Transverse colon (tissue), 4 donors: ENCODE measurements around the gene DENND1A. TPM values are rescaled to one million over a fixed set of nuclear protein-coding genes. Genes with fewer than 3 reads are reported as not detected.

Experiments
- DNase-seq: peaks from one replicate; pipeline ENCODE4 v3.0.0-alpha.2; 2019
- H3K27ac ChIP-seq, 4 donors: fragments of 200-600 bp; sonication (generic); 2 replicates each; pipeline ENCODE4 v1.5.1; 2016 to 2018; ENCODE audit warnings: inconsistent platforms in 4 of 4
- H3K27me3 ChIP-seq: fragments of 200-600 bp; sonication (generic); 2 replicates; pipeline ENCODE4 v1.5.1; 2017; ENCODE audit warnings: inconsistent platforms
- H3K36me3 ChIP-seq, 4 donors: fragments of 200-600 bp; sonication (generic); 2 replicates each; pipeline ENCODE4 v1.5.1; 2017 to 2019; ENCODE audit warnings: inconsistent platforms in 4 of 4
- H3K4me1 ChIP-seq, 4 donors: fragments of 200-600 bp; sonication (generic); 2 replicates each; pipeline ENCODE4 v1.5.1; 2017 to 2020; ENCODE audit warnings: inconsistent platforms in 4 of 4
- H3K4me3 ChIP-seq, 4 donors: fragments of 200-600 bp; sonication (generic); 1 replicate in 1 of 4; 2 replicates in 3 of 4; pipeline versions ENCODE4 v1.5.1 to v1.6.1; 2017 to 2019; ENCODE audit warnings: inconsistent platforms in 4 of 4
- H3K9me3 ChIP-seq, 2 donors: fragments of 200-600 bp; sonication (generic); 2 replicates each; pipeline ENCODE4 v1.5.1; 2017 to 2019; ENCODE audit warnings: inconsistent platforms in 2 of 2
- EP300 ChIP-seq: sonication (generic); formaldehyde crosslinking; IDR thresholded peaks from one replicate; pipeline ENCODE4 v1.6.1; 2017; ENCODE audit warnings: antibody characterized with exemption, low read depth
- POLR2A ChIP-seq: fragments of 450-650 bp; IDR thresholded peaks from one replicate; pipeline ENCODE4 v1.6.1; 2016; ENCODE audit warnings: antibody characterized with exemption, mild to moderate bottlenecking, moderate library complexity
- POLR2AphosphoS5 ChIP-seq, 3 donors: sonication (generic); formaldehyde crosslinking; IDR thresholded peaks; one replicate each; pipeline ENCODE4 v1.6.1; 2016; ENCODE audit warnings: antibody characterized with exemption in 3 of 3
- WGBS, 2 donors: methylation state at CpG; one replicate each; pipeline ENCODE4 v1.1.5; 2018; ENCODE audit warnings: low coverage in 1 of 2; 5-methylcytosine and 5-hydroxymethylcytosine counted together
- in situ Hi-C, 4 donors: fragments of 200-750 bp; cut with MboI; loops; one replicate each; pipeline versions ENCODE4 v1.15.0 to v1.15.1; 2017; ENCODE audit warnings: low sequenced_read_pairs in 3 of 4, low pct_ligation_motif_present in 1 of 4, low pct_unique_long_range_greater_than_20kb in 1 of 4
- intact Hi-C: fragments of 100-400 bp; cut with DNase I; formaldehyde crosslinking; loops from one replicate; pipeline ENCODE4 v1.15.1; 2023; ENCODE audit warnings: low total_unique reads
- total RNA-seq, 4 donors: library from RNA; depleted of rRNA; stranded (reverse); fragments of >200 nt; gene quantifications; one replicate each; pipeline ENCODE4 v1.1.0, GENCODE V29; 2016
- TF ChIP-seq, protein P1 (sequence below), 5 experiments: fragments of 200-600 bp in 3 of 5; fragments of 450-650 bp in 2 of 5; sonication (generic) in 3 of 5; IDR thresholded peaks; 1 replicate in 2 of 5; 2 replicates in 3 of 5; pipeline ENCODE4 v1.5.1; 2016 to 2017; ENCODE audit warnings: antibody characterized with exemption in 5 of 5, inconsistent platforms in 3 of 5, mild to moderate bottlenecking in 2 of 5, moderate library complexity in 1 of 5

The DENND1A gene
- total RNA-seq, 4 donors from 2014 or later: 12.5 to 78.6 (median 40.0) TPM

DNA sequence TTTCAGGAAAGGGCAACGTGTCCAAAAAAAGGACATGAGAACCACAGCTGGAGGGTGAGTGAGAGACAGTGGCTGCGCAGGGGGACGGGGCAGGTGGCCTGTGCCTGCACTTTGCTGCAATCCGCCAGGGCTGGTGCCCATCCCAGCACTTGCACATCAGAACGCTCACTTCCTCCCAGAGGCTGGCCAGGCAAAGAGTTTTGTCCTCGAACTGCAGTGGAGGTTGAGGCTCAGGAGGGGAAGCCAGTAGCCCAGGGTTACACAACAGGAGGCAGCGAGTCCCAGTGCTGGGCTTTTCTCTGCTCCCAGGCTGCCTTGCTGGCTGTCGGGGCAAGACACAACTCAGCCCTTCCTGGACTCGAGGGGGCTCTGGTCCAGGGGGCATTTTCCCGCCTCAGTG is 540.9 kb downstream of the DENND1A start:
- Histone ChIP-seq H3K4me3 (no peak overlapping the region), H3K36me3 (no peaks in the 10 kb centered on the region), H3K27ac (no peak overlapping the region), H3K9me3 (no peaks in the 10 kb centered on the region), H3K4me1 (no peaks in the 10 kb centered on the region), H3K27me3 (no peaks in the 10 kb centered on the region)
- in situ Hi-C loops: loop anchor here in 1 of 4 donors (5.0 kb wide), 1 partner anchor 37 kb away; no protein-coding TSS in a partner anchor
- TF ChIP-seq POLR2AphosphoS5 (IDR thresholded peaks at IDR 0.05): no peak
- no peak for TF ChIP-seq POLR2A
- TF ChIP-seq, protein P1, sequence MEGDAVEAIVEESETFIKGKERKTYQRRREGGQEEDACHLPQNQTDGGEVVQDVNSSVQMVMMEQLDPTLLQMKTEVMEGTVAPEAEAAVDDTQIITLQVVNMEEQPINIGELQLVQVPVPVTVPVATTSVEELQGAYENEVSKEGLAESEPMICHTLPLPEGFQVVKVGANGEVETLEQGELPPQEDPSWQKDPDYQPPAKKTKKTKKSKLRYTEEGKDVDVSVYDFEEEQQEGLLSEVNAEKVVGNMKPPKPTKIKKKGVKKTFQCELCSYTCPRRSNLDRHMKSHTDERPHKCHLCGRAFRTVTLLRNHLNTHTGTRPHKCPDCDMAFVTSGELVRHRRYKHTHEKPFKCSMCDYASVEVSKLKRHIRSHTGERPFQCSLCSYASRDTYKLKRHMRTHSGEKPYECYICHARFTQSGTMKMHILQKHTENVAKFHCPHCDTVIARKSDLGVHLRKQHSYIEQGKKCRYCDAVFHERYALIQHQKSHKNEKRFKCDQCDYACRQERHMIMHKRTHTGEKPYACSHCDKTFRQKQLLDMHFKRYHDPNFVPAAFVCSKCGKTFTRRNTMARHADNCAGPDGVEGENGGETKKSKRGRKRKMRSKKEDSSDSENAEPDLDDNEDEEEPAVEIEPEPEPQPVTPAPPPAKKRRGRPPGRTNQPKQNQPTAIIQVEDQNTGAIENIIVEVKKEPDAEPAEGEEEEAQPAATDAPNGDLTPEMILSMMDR (IDR thresholded peaks at IDR 0.05): no peak
- no peak for TF ChIP-seq EP300
- 85 to 86% methylated on average over 4 to 10 of the region's 10 CpGs for WGBS, 2 donors
- intact Hi-C loops: no loop called here
- no peak for DNase-seq

DNA sequence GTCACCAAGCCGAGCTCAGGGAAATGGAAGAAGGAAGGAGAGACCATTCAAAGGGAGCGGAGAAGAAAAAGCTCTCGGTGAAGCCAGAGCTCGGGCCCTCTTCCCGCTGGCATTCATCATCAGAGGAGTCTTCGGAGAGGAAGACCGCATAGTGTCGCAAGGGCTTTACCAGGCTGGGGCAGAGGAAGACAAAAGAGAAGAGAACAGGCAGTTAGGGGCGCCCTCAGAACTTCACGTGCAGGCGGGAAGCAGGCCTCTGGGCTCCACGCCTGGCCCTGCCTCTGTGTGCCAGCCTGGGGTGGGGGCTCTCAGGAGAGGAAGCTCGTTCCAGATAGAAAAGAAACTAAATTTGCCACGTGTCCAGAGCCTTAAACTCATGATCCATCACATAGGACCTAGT is 542.2 kb downstream of the DENND1A start:
- WGBS, 2 donors: 75 to 80% methylated on average over 11 to 14 of the region's 14 CpGs
- in situ Hi-C loops: loop anchor here in 1 of 4 donors (5.0 kb wide), 1 partner anchor 35 kb away; no protein-coding TSS in a partner anchor

DNA sequence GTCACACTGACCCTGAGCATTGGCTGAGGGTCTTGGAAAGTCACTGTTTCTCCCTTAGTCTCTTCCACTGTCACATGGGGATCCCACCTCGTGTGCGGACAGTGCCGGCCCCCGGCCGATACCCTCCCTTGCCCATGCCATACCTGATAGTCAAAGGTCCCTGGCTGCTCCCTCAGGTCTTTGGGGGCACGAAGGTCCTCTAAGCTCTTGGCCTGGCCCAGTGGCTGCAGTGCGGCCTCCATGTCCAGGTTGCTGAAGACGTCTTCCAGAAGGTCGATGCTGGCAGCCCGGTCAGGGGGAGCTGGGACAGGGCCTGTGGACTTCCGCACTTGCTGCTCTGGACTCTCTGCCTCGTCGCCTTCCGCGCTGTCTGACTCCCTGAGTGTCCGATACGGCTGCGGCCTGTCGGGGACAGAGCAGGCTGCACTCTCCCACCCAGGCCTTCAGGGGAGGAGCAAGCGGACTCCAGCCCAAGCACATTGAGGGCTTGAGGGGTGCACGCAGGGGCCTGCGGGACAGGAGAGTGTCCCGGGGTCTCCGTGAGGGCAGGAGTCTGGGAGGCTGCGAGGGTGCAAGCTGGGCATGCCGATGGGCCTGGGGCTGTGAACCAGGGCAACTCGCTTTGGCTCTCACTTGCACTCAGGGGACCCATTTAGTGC is 546.3 kb downstream of the DENND1A start:
- no peak for DNase-seq
- Histone ChIP-seq H3K36me3 (no peaks in the 10 kb centered on the region), H3K4me1 (no peaks in the 10 kb centered on the region), H3K27ac (no peak overlapping the region), H3K4me3 (no peak overlapping the region), H3K27me3 (no peaks in the 10 kb centered on the region), H3K9me3 (no peaks in the 10 kb centered on the region)
- intact Hi-C loops (no loop called here), in situ Hi-C loops (no loop called here)
- 87% methylated on average over 27 of the region's 27 CpGs; no CpG with 5 or more reads in 1 of the 2 donors for WGBS, 2 donors
- TF ChIP-seq EP300 (no peak), POLR2AphosphoS5 (IDR thresholded peaks at IDR 0.05) (no peak), POLR2A (no peak)
- TF ChIP-seq, protein P1 (IDR thresholded peaks at IDR 0.05): no peak

More for the DNA sequence above, 542.2 kb downstream of the DENND1A start:
- Histone ChIP-seq H3K27me3 (no peaks in the 10 kb centered on the region), H3K9me3 (no peaks in the 10 kb centered on the region), H3K27ac (no peak overlapping the region), H3K36me3 (no peaks in the 10 kb centered on the region), H3K4me3 (no peak overlapping the region), H3K4me1 (no peaks in the 10 kb centered on the region)
- TF ChIP-seq POLR2AphosphoS5 (IDR thresholded peaks at IDR 0.05): no peak
- no peak for TF ChIP-seq EP300
- no peak for TF ChIP-seq POLR2A
- TF ChIP-seq, protein P1 (IDR thresholded peaks at IDR 0.05): no peak
- intact Hi-C loops: no loop called here
- DNase-seq: no peak

DNA sequence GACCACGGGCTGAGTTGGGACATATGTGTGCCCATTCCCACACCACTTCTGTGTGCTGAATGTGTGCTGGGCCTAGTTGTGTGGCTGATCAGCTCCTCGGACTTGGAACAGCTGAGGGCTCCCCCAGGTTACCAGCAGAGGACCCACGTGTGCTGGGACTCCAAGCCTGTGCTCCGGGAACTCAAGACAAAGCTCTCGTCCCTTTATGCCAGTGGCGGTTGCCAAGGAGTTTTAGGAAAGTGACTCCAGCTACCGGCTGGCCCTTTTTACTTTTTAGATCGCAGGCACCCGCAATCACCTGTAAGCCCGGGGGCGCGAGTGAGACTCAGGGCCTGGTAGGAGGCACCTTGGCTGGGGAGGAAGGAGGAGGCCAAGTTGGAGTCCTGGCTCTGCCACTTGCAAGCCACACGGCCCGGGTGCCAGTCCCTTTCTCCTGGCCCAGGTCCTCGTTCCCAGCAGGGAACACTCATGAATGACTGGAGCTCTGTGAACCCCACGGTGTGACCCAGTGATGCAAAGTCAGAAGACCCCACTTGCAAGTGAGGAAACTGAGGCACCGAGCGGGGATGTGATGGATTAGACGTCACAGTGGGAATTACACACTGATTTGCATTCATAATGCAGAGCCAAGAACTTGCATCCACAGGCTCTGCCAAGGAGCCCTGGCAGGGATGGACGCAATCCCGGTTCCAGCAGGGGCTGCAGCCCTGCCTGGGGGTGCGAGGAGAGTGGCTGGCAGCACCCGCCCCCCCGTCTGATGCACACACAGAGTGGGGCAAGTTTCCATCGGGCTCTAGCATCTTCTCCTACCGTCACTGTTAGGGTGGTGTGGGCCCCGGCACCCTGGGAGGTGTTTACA is 547.0 kb downstream of the DENND1A start:
- no peaks in the 10 kb centered on the region for H3K36me3 ChIP-seq
- H3K4me3 ChIP-seq: no peak overlapping the region
- intact Hi-C loops: no loop called here
- in situ Hi-C loops: no loop called here
- 70 to 89% methylated on average over 2 to 27 of the region's 27 CpGs for WGBS, 2 donors
- no peak for DNase-seq
- peaks cover 0 to 6% (median 2%) of the 10 kb centered on the region in 4 donors for H3K4me1 ChIP-seq
- H3K9me3 ChIP-seq: no peaks in the 10 kb centered on the region
- no peak overlapping the region for H3K27ac ChIP-seq
- H3K27me3 ChIP-seq: no peaks in the 10 kb centered on the region
- TF ChIP-seq POLR2AphosphoS5 (IDR thresholded peaks at IDR 0.05) (no peak), POLR2A (no peak), EP300 (no peak)
- TF ChIP-seq, protein P1 (IDR thresholded peaks at IDR 0.05): no peak
